ENCODE measurements around the gene UAP1.
"Not testable (repeated sequence)": the region's sequence is repeated elsewhere in the genome, so short reads cannot be mapped to it uniquely, and the experiment has no call there.

UAP1 gene

GRCh38 chr1:162570718-162571117, 9.2 kb downstream of the UAP1 start:
- H3K4me3 ChIP-seq (ENCODE audit: low read depth, low read length), result no peak overlapping the region
- no peak for TF ChIP-seq CTCF (IDR thresholded peaks at IDR 0.05; ENCODE audit: low read depth, low read length)
- no peak for DNase-seq (ENCODE audit: low read depth, low spot score)
- in situ Hi-C loops (cut with HindIII; ENCODE audit: low sequenced_read_pairs), result no loop called here

DNA sequence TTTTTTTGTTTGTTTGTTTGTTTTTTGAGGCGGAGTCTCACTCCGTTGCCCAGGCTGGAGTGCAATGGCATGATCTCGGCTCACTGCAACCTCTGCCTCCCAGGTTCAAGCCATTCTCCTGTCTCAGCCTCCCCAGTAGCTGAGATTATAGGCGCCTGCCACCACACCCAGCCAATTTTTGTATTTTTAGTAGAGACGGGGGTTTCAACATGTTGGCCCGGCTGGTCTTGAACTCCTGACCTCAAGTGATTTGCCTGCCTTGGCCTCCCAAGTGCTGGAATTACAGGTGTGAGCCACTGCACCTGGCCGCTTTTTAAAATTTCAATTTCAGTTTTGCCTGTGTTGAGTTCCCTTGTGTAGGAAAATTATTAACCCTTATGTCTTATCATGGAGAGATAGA, 9.6 kb downstream of the UAP1 start:
- DNase-seq (ENCODE audit: low read depth, low spot score); in situ Hi-C loops (cut with HindIII; ENCODE audit: low sequenced_read_pairs); H3K4me3 ChIP-seq (ENCODE audit: low read depth, low read length): not testable (repeated sequence)

DNA sequence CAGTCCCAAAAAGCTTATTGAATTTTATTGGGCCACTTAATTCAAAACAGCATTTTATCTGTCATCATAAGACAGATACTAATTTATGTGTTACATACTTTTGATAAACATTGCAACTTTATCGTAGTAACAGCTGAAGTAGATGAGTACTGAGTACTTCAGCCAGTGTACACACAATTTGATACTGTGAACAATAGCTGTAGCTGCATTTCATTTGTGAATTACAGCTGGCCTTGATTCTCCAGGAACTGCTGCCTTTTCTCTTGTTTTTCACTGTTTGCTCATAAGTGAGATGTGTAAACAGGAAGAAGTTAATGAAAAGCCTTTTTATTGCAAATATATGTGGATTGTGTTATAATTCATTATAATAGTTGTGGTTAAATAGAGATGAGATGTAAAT, 10.2 kb downstream of the UAP1 start:
- H3K4me3 ChIP-seq (ENCODE audit: low read depth, low read length), result no peak overlapping the region
- in situ Hi-C loops (cut with HindIII; ENCODE audit: low sequenced_read_pairs), result no loop called here
- DNase-seq (ENCODE audit: low read depth, low spot score), result no peak
- no peak for TF ChIP-seq CTCF (IDR thresholded peaks at IDR 0.05; ENCODE audit: low read depth, low read length)

DNA sequence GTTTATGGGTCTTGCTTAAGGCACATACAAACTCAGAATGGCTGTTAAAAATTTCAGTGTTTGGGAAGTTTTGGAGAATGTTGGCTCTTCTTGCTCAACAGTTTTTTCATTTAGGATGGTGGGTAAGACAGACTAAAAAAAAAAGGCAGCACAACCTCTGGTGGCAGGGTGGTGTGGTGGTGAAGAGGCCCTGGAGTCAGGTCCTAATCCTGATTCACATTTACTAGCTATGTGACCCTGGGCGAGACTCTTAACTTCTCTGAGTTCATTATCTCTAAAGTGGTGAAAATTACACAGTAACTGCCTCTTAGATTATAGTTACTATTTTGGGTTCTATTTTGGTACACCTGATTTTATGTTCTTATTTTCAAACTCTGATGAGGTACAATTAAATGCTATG, 11.6 kb downstream of the UAP1 start:
- no peak for TF ChIP-seq CTCF (IDR thresholded peaks at IDR 0.05; ENCODE audit: low read depth, low read length)
- no peak overlapping the region for H3K4me3 ChIP-seq (ENCODE audit: low read depth, low read length)
- in situ Hi-C loops (cut with HindIII; ENCODE audit: low sequenced_read_pairs), result no loop called here
- no peak for DNase-seq (ENCODE audit: low read depth, low spot score)

GRCh38 chr1:162578071-162578700, 16.7 kb downstream of the UAP1 start:
- no peak for DNase-seq (ENCODE audit: low read depth, low spot score)
- in situ Hi-C loops (cut with HindIII; ENCODE audit: low sequenced_read_pairs), result no loop called here
- H3K4me3 ChIP-seq (ENCODE audit: low read depth, low read length), result no peak overlapping the region
- no peak for TF ChIP-seq CTCF (IDR thresholded peaks at IDR 0.05; ENCODE audit: low read depth, low read length)

DNA sequence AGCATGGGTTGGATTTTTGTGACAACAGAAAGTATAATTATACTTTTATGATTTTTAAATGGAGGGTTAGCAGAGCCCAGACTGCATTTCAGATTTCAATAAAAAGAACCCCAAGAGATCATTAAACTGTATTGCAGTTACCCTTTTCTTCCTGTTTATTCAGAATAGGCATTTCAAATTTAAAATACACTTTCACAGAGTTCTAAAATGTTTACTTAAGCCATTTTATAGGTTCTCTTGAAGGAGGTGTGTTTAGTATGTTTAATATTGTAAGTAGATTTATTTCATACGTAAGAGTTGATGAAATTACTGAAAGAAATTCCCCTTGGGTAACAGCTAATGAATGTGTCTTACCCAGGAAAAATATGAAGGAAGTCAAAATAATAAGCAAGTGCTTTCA, 17.4 kb downstream of the UAP1 start:
- TF ChIP-seq CTCF (IDR thresholded peaks at IDR 0.05; ENCODE audit: low read depth, low read length), result no peak
- H3K4me3 ChIP-seq (ENCODE audit: low read depth, low read length), result no peak overlapping the region
- in situ Hi-C loops (cut with HindIII; ENCODE audit: low sequenced_read_pairs), result no loop called here
- no peak for DNase-seq (ENCODE audit: low read depth, low spot score)

DNA sequence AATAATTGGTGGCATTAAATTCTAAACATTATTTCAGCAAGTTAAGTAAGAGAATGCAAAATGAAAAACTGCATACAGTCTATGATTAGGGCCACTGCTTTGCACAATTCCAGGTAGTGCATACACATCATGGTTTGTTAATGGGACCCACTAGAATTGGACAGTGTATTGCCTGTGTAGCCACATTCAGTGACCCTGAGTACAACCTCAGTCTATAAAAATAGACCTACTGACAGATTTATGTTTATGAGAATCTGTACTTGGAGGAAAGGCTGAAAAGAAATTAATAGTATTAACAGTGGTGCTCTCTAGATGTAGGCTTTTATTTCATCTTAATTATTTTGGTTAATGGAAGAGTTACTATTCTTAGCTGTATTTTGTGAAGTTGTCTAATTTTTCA, 18.8 kb downstream of the UAP1 start:
- no peak for DNase-seq (ENCODE audit: low read depth, low spot score)
- no peak for TF ChIP-seq CTCF (IDR thresholded peaks at IDR 0.05; ENCODE audit: low read depth, low read length)
- in situ Hi-C loops (cut with HindIII; ENCODE audit: low sequenced_read_pairs), result no loop called here
- no peak overlapping the region for H3K4me3 ChIP-seq (ENCODE audit: low read depth, low read length)

DNA sequence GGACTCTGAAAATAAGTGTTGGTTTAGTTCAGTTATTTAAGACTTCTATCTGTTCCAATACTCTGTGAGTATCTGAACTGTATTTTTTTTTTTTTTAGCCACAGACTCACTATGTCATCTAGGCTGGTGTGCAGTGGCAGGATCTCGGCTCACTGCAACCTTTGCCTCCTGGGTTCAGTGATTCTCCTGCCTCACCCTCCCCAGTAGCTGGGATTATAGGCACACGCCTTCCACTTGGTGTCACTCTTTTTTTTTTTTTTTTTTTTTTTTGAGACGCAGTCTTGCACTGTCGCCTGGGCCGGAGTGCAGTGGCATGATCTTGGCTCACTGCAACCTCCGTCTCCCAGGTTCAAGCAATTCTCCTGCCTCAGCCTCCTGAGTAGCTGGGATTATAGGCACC, 21.4 kb downstream of the UAP1 start:
- H3K4me3 ChIP-seq (ENCODE audit: low read depth, low read length); DNase-seq (ENCODE audit: low read depth, low spot score); in situ Hi-C loops (cut with HindIII; ENCODE audit: low sequenced_read_pairs): not testable (repeated sequence)

DNA sequence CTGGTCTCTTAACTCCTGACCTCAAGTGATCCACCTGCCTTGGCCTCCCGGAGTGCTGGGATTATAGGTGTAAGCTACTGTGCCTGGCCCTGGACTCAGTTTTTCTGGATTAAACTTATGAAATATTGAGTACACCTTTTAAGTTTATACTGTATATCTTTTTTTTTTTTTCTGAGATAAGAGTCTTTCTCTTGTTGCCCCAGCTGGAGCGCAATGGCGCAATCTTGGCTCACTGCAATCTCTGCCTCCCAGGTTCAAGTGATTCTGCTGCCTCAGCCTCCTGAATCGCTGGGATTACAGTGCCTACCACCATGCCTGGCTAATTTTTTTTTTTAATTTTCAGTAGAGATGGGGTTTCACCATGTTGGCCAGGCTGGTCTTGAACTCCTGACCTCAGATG, 23.6 kb downstream of the UAP1 start:
- DNase-seq (ENCODE audit: low read depth, low spot score); H3K4me3 ChIP-seq (ENCODE audit: low read depth, low read length); in situ Hi-C loops (cut with HindIII; ENCODE audit: low sequenced_read_pairs): not testable (repeated sequence)
